Naive thymus-derived CD4-positive, alpha-beta T cell (primary cell): ENCODE data around the gene TBC1D1. TPM values are rescaled to one million over a fixed set of nuclear protein-coding genes. Genes with fewer than 3 reads are reported as not detected.

ENCODE experiments used
- ATAC-seq: fragments of 150-1000 bp; cut with Tn5 transposase; 2 replicates; pipeline ENCODE4 v1.10.0; 2021; ENCODE audit warnings: mild to moderate bottlenecking, moderate library complexity
- CTCF ChIA-PET: fragments of 350-600 bp; sonication (Branson Sonifier 250); formaldehyde crosslinking; loops from one replicate; lab custom pipeline; 2021; ENCODE audit warnings: antibody characterized with exemption; lab: Charles Lee
- POLR2A ChIA-PET: fragments of 350-600 bp; sonication (Branson Sonifier 250); formaldehyde crosslinking; loops from one replicate; lab custom pipeline; 2021; ENCODE audit warnings: antibody characterized with exemption, inconsistent platforms; lab: Charles Lee
- DNase-seq, 9 donors: peaks; one replicate each; pipeline versions ENCODE4 v3.0.0 to v3.0.0-alpha.2; 2020 to 2022; ENCODE audit warnings: mixed read lengths in 1 of 9
- H3K27ac ChIP-seq: one replicate; pipeline ENCODE4 v1.7.0; 2013; ENCODE audit warnings: mild to moderate bottlenecking, low read depth, low read length, moderate library complexity
- H3K27me3 ChIP-seq, 2 donors: one replicate each; pipeline ENCODE4 v1.7.0; 2013; ENCODE audit warnings: low read length in 2 of 2, mild to moderate bottlenecking in 2 of 2, moderate library complexity in 2 of 2; ENCODE audit not compliant: control insufficient read depth in 2 of 2, insufficient read depth in 2 of 2
- H3K36me3 ChIP-seq, 3 experiments: 1 replicate in 2 of 3; 2 replicates in 1 of 3; pipeline ENCODE4 v1.7.0; 2013; ENCODE audit warnings: low read length in 3 of 3, mild to moderate bottlenecking in 3 of 3, moderate library complexity in 1 of 3; ENCODE audit not compliant: insufficient read depth in 3 of 3, control insufficient read depth in 2 of 3
- H3K4me1 ChIP-seq, 2 donors: one replicate each; pipeline ENCODE4 v1.7.0; 2013; ENCODE audit warnings: low read length in 2 of 2, mild to moderate bottlenecking in 2 of 2, moderate library complexity in 1 of 2; ENCODE audit not compliant: control insufficient read depth in 2 of 2, insufficient read depth in 2 of 2
- H3K4me3 ChIP-seq: 2 replicates; pipeline ENCODE4 v1.7.0; 2013; ENCODE audit warnings: mild to moderate bottlenecking, low read length
- H3K9me3 ChIP-seq, 3 experiments: 1 replicate in 2 of 3; 2 replicates in 1 of 3; pipeline ENCODE4 v1.7.0; 2013; ENCODE audit warnings: low read length in 3 of 3; ENCODE audit not compliant: control insufficient read depth in 2 of 3
- H3K27ac Mint-ChIP-seq, 9 donors: one replicate each; pipeline ENCODE4 v1.8.0; 2020 to 2022; ENCODE audit warnings: mixed read lengths in 9 of 9, mild to moderate bottlenecking in 8 of 9, moderate library complexity in 5 of 9, inconsistent platforms in 2 of 9
- H3K27me3 Mint-ChIP-seq, 5 donors: one replicate each; pipeline ENCODE4 v1.8.0; 2021 to 2022; ENCODE audit warnings: mixed read lengths in 5 of 5, mild to moderate bottlenecking in 1 of 5
- H3K36me3 Mint-ChIP-seq, 5 donors: one replicate each; pipeline ENCODE4 v1.8.0; 2020 to 2022; ENCODE audit warnings: mixed read lengths in 5 of 5, mild to moderate bottlenecking in 3 of 5, inconsistent platforms in 1 of 5
- H3K4me1 Mint-ChIP-seq, 7 donors: one replicate each; pipeline ENCODE4 v1.8.0; 2020 to 2022; ENCODE audit warnings: mixed read lengths in 7 of 7, mild to moderate bottlenecking in 3 of 7, inconsistent platforms in 1 of 7
- H3K4me3 Mint-ChIP-seq, 10 donors: one replicate each; pipeline ENCODE4 v1.8.0; 2020 to 2022; ENCODE audit warnings: mild to moderate bottlenecking in 10 of 10, mixed read lengths in 10 of 10, moderate library complexity in 6 of 10, inconsistent platforms in 2 of 10
- H3K9me3 Mint-ChIP-seq, 11 donors: one replicate each; pipeline ENCODE4 v1.8.0; 2020 to 2022; ENCODE audit warnings: mixed read lengths in 11 of 11, mild to moderate bottlenecking in 4 of 11, inconsistent platforms in 1 of 11, moderate library complexity in 1 of 11
- intact Hi-C, 2 donors: fragments of 100-400 bp; cut with micrococcal nuclease; formaldehyde crosslinking; loops; one replicate each; pipeline ENCODE4 v1.15.1; 2023
- polyA plus RNA-seq, 2 donors: library from polyadenylated mRNA; unstranded; fragments of 300-500 nt; fragmentation: Illumina TruSeq; gene quantifications; one replicate each; pipeline ENCODE4 v1.2.3, GENCODE V29; 2021
- total RNA-seq, 6 experiments: library from RNA in 5 of 6; stranded (reverse) in 5 of 6; gene quantifications; 1 replicate in 5 of 6; 2 replicates in 1 of 6; pipeline ENCODE4 v1.2.3 and lab custom pipeline; 2021 to 2026

TBC1D1 gene
- total and polyA plus RNA-seq, 7 experiments from 2014 or later: 19.4 to 66.8 (median 46.9) TPM

DNA sequence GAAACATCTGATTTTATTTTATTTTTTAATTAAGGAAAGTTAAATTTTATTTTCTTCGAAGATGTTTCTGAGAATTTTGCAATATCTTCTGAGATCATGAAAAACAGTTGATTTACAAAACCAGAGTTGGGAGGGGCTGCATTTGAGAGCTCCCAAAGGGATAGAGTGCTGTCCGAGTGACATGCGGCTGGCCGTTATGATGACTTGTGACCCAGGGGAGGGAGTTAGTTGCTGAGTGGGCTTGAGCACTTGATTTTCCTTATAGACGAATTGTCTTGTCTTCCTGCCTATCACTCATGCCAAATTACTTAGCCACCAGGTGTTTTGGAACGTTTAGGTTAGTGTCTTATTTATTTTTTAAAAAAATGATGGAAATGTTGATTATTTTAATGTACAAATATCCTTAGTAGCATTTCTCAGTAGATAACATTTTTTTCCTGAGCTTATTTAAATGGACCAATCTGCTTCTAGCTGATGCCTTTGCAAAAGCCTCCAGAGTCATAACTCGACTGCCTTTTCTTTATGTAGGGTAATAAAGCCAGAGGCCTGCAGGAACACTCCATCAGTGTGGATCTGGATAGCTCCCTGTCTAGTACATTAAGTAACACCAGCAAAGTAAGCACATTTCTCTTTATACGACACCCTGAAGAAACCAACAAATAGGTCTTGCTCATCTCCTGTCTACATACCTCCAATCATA is 154.6 kb downstream of the TBC1D1 start:
- H3K4me1 ChIP-seq: no peaks in the 10 kb centered on the region
- Mint-ChIP-seq H3K9me3 (no peaks in the 10 kb centered on the region), H3K36me3 (peaks cover 10 to 50% (median 26%) of the 10 kb centered on the region in 5 donors), H3K4me1 (no peaks in the 10 kb centered on the region), H3K4me3 (no peak overlapping the region), H3K27me3 (no peaks in the 10 kb centered on the region), H3K27ac (peak overlapping the region in 1 of 9 donors; percentile 67)
- ChIA-PET POLR2A (no interaction called here), CTCF (no interaction called here)
- H3K27me3 ChIP-seq: no peaks in the 10 kb centered on the region
- H3K36me3 ChIP-seq: peaks cover 0 to 40% (median 9%) of the 10 kb centered on the region in 3 experiments
- no peak for DNase-seq
- intact Hi-C loops: no loop called here
- H3K4me3 ChIP-seq: no peak overlapping the region
- no peak for ATAC-seq
- H3K9me3 ChIP-seq: no peaks in the 10 kb centered on the region
- no peak overlapping the region for H3K27ac ChIP-seq

DNA sequence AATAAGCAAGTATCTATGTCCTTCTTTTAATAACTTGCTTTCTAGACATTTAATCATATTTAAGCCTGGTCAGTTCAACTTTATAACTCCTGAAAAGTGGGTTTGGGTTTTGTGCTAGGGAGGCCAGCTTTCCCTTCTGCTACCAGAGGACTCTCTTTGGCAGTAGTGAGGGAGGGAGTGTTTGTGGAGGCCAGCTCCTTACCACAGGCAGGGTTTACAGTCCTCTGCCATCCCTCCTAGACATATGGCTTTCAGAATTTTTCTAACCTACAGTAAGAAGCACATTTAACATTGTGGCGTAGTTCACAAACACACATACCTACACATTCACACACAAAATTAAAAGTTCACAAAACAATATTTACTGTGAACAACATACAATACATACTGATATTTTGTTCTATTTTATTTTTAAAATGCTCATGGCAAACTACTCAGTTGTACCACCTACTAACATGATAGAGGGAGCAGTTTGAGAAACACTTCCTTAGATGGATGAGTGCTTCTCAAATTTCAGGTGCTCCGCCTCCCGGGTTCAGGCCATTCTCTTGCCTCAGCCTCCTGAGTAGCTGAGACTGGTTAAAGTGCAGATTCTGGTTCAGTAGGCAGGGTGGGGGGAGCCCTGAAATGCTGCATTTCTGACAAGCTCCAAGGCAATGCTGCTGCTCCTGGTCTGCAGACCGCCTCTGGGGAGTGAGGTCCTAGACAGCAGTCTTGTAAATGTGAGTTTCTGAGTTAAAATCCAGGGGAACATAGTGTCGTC is 156.0 kb downstream of the TBC1D1 start:
- intact Hi-C loops: no loop called here
- Histone ChIP-seq H3K9me3 (no peaks in the 10 kb centered on the region), H3K27me3 (no peaks in the 10 kb centered on the region), H3K4me3 (no peak overlapping the region), H3K4me1 (no peaks in the 10 kb centered on the region), H3K36me3 (peaks cover 0 to 49% (median 9%) of the 10 kb centered on the region in 3 experiments), H3K27ac (no peak overlapping the region)
- ATAC-seq (no peak), DNase-seq (no peak)
- H3K27me3 Mint-ChIP-seq: no peaks in the 10 kb centered on the region
- H3K27ac Mint-ChIP-seq: no peak overlapping the region
- ChIA-PET POLR2A (no interaction called here), CTCF (interaction anchor here (0.6 kb wide), 2 partner anchors 243 to 1058 kb away, joined by 3 to 4 read pairs; no protein-coding TSS in a partner anchor)
- H3K4me3 Mint-ChIP-seq: no peak overlapping the region
- peaks cover 10 to 54% (median 20%) of the 10 kb centered on the region in 5 donors for H3K36me3 Mint-ChIP-seq
- H3K4me1 Mint-ChIP-seq: no peaks in the 10 kb centered on the region
- H3K9me3 Mint-ChIP-seq: no peaks in the 10 kb centered on the region

DNA sequence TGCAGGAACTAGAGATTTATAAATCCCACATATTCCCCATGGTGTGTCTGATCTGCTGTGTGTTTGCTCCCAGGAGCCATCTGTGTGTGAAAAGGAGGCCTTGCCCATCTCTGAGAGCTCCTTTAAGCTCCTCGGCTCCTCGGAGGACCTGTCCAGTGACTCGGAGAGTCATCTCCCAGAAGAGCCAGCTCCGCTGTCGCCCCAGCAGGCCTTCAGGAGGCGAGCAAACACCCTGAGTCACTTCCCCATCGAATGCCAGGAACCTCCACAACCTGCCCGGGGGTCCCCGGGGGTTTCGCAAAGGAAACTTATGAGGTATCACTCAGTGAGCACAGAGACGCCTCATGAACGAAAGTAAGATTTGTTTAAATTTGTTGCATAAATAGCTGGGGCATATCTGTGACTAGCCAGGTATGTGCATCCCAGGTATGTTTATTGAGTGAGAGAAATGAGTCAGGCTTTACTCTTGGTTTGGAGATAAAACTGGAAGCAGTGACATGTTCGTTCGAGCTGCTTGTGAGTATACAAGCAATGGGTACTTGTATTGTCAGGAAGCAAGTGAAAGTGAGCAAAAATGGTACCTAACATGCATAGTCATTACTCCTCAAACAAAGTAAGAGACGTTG is 158.8 kb downstream of the TBC1D1 start:
- no peaks in the 10 kb centered on the region for H3K27me3 Mint-ChIP-seq
- Histone ChIP-seq H3K4me1 (no peaks in the 10 kb centered on the region), H3K4me3 (no peak overlapping the region), H3K27me3 (no peaks in the 10 kb centered on the region), H3K27ac (no peak overlapping the region), H3K36me3 (peaks cover 9 to 56% (median 9%) of the 10 kb centered on the region in 3 experiments), H3K9me3 (no peaks in the 10 kb centered on the region)
- H3K27ac Mint-ChIP-seq: peak overlapping the region in 3 of 9 donors; percentile 22 to 53 (median 23)
- POLR2A ChIA-PET: no interaction called here
- CTCF ChIA-PET: interaction anchor here (1.5 kb wide), 1 partner anchor 14 kb away, joined by 4 read pairs; no protein-coding TSS in a partner anchor
- intact Hi-C loops: no loop called here
- H3K36me3 Mint-ChIP-seq: peaks cover 12 to 54% (median 19%) of the 10 kb centered on the region in 5 donors
- no peaks in the 10 kb centered on the region for H3K9me3 Mint-ChIP-seq
- no peak overlapping the region for H3K4me3 Mint-ChIP-seq
- no peak for ATAC-seq
- DNase-seq: no peak
- no peaks in the 10 kb centered on the region for H3K4me1 Mint-ChIP-seq

DNA sequence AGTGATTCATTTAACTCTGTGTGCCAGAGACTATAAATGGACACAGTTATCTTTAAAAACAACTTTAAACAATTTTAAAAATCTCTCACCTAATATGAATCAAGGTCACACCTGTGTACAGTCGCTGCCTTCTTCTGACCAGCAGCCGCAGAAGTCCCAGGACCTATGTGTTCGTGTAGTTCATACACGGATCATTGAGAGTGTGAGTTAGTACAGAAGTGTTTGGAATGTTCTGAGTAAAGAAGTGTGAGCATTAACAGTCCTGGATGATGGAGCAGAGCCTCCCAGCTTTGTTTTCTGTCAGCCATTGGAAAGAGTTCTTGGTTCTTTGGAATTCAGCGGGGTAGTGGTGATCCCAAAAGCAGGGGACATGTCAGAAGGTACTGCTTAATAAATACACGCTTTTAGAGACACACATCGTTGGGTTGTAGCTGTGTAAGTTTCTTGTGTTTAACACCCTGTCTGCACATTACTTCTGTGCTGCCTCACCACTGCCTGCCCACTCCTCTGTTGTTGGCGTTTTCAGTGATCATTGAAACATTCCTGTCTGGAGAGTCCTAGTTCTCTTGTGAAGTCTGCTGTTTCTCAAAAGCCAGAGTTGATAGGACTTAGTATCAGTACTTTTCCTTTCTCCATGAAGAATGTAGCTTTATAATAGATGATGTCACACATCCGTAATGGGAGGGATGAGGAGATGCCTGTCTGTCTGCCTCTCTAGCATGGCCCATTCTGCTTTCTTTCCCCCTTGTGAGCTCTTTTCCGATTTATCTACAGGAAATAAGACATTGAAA is 159.9 kb downstream of the TBC1D1 start:
- Mint-ChIP-seq H3K27me3 (no peaks in the 10 kb centered on the region), H3K36me3 (peaks cover 12 to 57% (median 19%) of the 10 kb centered on the region in 5 donors), H3K4me3 (no peak overlapping the region), H3K9me3 (no peaks in the 10 kb centered on the region), H3K27ac (peak overlapping the region in 1 of 9 donors; percentile 22), H3K4me1 (no peaks in the 10 kb centered on the region)
- ChIA-PET POLR2A (no interaction called here), CTCF (interaction anchor here (1.5 kb wide), 1 partner anchor 15 kb away, joined by 4 read pairs; no protein-coding TSS in a partner anchor)
- Histone ChIP-seq H3K4me3 (no peak overlapping the region), H3K9me3 (no peaks in the 10 kb centered on the region), H3K27me3 (no peaks in the 10 kb centered on the region), H3K4me1 (no peaks in the 10 kb centered on the region), H3K36me3 (peaks cover 9 to 62% (median 11%) of the 10 kb centered on the region in 3 experiments), H3K27ac (no peak overlapping the region)
- intact Hi-C loops: no loop called here
- ATAC-seq (no peak), DNase-seq (no peak)

DNA sequence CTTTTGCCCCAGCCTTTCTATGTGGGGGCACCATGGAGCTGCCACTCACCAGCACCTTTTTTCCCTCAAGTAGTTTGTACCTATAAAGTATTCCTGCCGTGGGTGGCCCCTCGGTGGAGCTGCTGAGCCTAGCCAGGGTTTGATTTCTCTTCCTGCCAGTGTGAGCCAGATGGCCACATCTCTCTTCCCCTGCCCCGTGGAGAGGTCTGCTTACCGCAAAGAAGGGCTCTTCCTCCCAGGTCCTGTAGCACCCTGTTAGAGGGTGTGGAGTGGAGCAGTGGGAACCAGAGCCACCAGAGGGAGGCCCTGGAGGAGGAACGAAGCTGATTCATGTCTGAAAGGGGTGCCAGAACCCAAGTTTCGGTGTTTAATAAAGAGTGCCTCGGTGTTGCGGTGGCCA is 164.7 kb downstream of the TBC1D1 start:
- H3K36me3 Mint-ChIP-seq: peaks cover 10 to 63% (median 24%) of the 10 kb centered on the region in 5 donors
- no peaks in the 10 kb centered on the region for H3K4me1 ChIP-seq
- no peak for DNase-seq
- no peak overlapping the region for H3K27ac ChIP-seq
- peak overlapping the region in 1 of 9 donors; percentile 51 for H3K27ac Mint-ChIP-seq
- H3K4me3 Mint-ChIP-seq: no peak overlapping the region
- no peaks in the 10 kb centered on the region for H3K9me3 Mint-ChIP-seq
- no peaks in the 10 kb centered on the region for H3K27me3 ChIP-seq
- ATAC-seq: no peak
- no peaks in the 10 kb centered on the region for H3K27me3 Mint-ChIP-seq
- H3K4me3 ChIP-seq: no peak overlapping the region
- POLR2A ChIA-PET: no interaction called here
- H3K9me3 ChIP-seq: no peaks in the 10 kb centered on the region
- H3K36me3 ChIP-seq: peaks cover 0 to 63% (median 11%) of the 10 kb centered on the region in 3 experiments
- H3K4me1 Mint-ChIP-seq: peaks cover 0 to 1% (median 0%) of the 10 kb centered on the region in 7 donors
- intact Hi-C loops: no loop called here
- CTCF ChIA-PET: interaction anchor here (0.6 kb wide), 1 partner anchor 810 kb away, joined by 4 read pairs; no protein-coding TSS in a partner anchor
